ENCODE data around the gene FAM170B. TPM values are rescaled to one million over a fixed set of nuclear protein-coding genes. Genes with fewer than 3 reads are reported as not detected.
A peak's percentile ranks its signal among the peaks of the same experiment; 100 is the strongest.

Gene FAM170B
- total RNA-seq, 2 donors from 2014 or later = 0.31 TPM; not detected in 1

- Mint-ChIP-seq H3K4me3 (no peak overlapping the region), H3K27me3 (peaks cover 3 to 12% of the 10 kb centered on the region in 2 donors), H3K27ac (no peak overlapping the region), H3K4me1 (ENCODE audit: low read depth in 2 of 2) (peaks cover 0 to 5% of the 10 kb centered on the region in 2 donors), H3K9me3 (no peaks in the 10 kb centered on the region), H3K36me3 (no peaks in the 10 kb centered on the region)
- DNase-seq (ENCODE audit: low spot score) = no peak
- ATAC-seq = no peak
These were observed 26.5 kb downstream of the FAM170B start for GRCh38 chr10:49107111-49107886.

GRCh38 chr10:49106451-49106850 lies 27.4 kb downstream of the FAM170B start:
- ATAC-seq (no peak), DNase-seq (ENCODE audit: low spot score) (no peak)
- no peak overlapping the region for H3K4me3 Mint-ChIP-seq
- peaks cover 6 to 12% of the 10 kb centered on the region in 2 donors for H3K27me3 Mint-ChIP-seq
- H3K4me1 Mint-ChIP-seq (ENCODE audit: low read depth in 2 of 2) = peaks cover 0 to 5% of the 10 kb centered on the region in 2 donors
- no peaks in the 10 kb centered on the region for H3K36me3 Mint-ChIP-seq
- no peaks in the 10 kb centered on the region for H3K9me3 Mint-ChIP-seq
- no peak overlapping the region for H3K27ac Mint-ChIP-seq

- Mint-ChIP-seq H3K9me3 (no peaks in the 10 kb centered on the region), H3K4me1 (ENCODE audit: low read depth in 2 of 2) (peaks cover 0 to 5% of the 10 kb centered on the region in 2 donors), H3K36me3 (no peaks in the 10 kb centered on the region), H3K27me3 (peaks cover 6 to 14% of the 10 kb centered on the region in 2 donors), H3K27ac (no peak overlapping the region), H3K4me3 (no peak overlapping the region)
- ATAC-seq (no peak), DNase-seq (ENCODE audit: low spot score) (no peak)
These were observed 28.7 kb downstream of the FAM170B start for GRCh38 chr10:49105076-49105475.

- H3K9me3 Mint-ChIP-seq = no peaks in the 10 kb centered on the region
- peaks cover 3 to 20% of the 10 kb centered on the region in 2 donors for H3K27me3 Mint-ChIP-seq
- ATAC-seq = peak in 1 of 2 donors; percentile 17
- H3K36me3 Mint-ChIP-seq = no peaks in the 10 kb centered on the region
- no peak for DNase-seq (ENCODE audit: low spot score)
- peaks cover 0 to 5% of the 10 kb centered on the region in 2 donors for H3K4me1 Mint-ChIP-seq (ENCODE audit: low read depth in 2 of 2)
- H3K4me3 Mint-ChIP-seq = no peak overlapping the region
- no peak overlapping the region for H3K27ac Mint-ChIP-seq
These were observed 29.5 kb downstream of the FAM170B start for GRCh38 chr10:49104323-49104722.

GRCh38 chr10:49103761-49104160 lies 30.1 kb downstream of the FAM170B start:
- H3K27ac Mint-ChIP-seq = no peak overlapping the region
- no peaks in the 10 kb centered on the region for H3K9me3 Mint-ChIP-seq
- peaks cover 0 to 5% of the 10 kb centered on the region in 2 donors for H3K4me1 Mint-ChIP-seq (ENCODE audit: low read depth in 2 of 2)
- peaks cover 3 to 20% of the 10 kb centered on the region in 2 donors for H3K27me3 Mint-ChIP-seq
- no peak for DNase-seq (ENCODE audit: low spot score)
- H3K4me3 Mint-ChIP-seq = no peak overlapping the region
- ATAC-seq = no peak
- H3K36me3 Mint-ChIP-seq = no peaks in the 10 kb centered on the region

- Mint-ChIP-seq H3K36me3 (no peaks in the 10 kb centered on the region), H3K27ac (no peak overlapping the region), H3K27me3 (peaks cover 3 to 17% of the 10 kb centered on the region in 2 donors), H3K4me1 (ENCODE audit: low read depth in 2 of 2) (no peaks in the 10 kb centered on the region), H3K4me3 (no peak overlapping the region), H3K9me3 (no peaks in the 10 kb centered on the region)
- DNase-seq (ENCODE audit: low spot score) = no peak
- no peak for ATAC-seq
These were observed 34.8 kb downstream of the FAM170B start for GRCh38 chr10:49099046-49099445.

GRCh38 chr10:49096890-49097445 lies 36.9 kb downstream of the FAM170B start:
- Mint-ChIP-seq H3K4me1 (ENCODE audit: low read depth in 2 of 2) (no peaks in the 10 kb centered on the region), H3K36me3 (no peaks in the 10 kb centered on the region), H3K9me3 (no peaks in the 10 kb centered on the region), H3K27ac (no peak overlapping the region), H3K4me3 (no peak overlapping the region), H3K27me3 (peaks cover 3 to 17% of the 10 kb centered on the region in 2 donors)
- DNase-seq (ENCODE audit: low spot score) (no peak), ATAC-seq (no peak)

- no peak for ATAC-seq
- DNase-seq (ENCODE audit: low spot score) = no peak
- H3K4me3 Mint-ChIP-seq = no peak overlapping the region
- peaks cover 0 to 12% of the 10 kb centered on the region in 2 donors for H3K27me3 Mint-ChIP-seq
- H3K4me1 Mint-ChIP-seq (ENCODE audit: low read depth in 2 of 2) = no peaks in the 10 kb centered on the region
- H3K9me3 Mint-ChIP-seq = no peaks in the 10 kb centered on the region
- H3K36me3 Mint-ChIP-seq = no peaks in the 10 kb centered on the region
- no peak overlapping the region for H3K27ac Mint-ChIP-seq
These were observed 39.2 kb downstream of the FAM170B start for GRCh38 chr10:49094646-49095045.

- H3K27ac Mint-ChIP-seq = no peak overlapping the region
- H3K4me1 Mint-ChIP-seq (ENCODE audit: low read depth in 2 of 2) = no peaks in the 10 kb centered on the region
- no peak for DNase-seq (ENCODE audit: low spot score)
- no peak for ATAC-seq
- no peaks in the 10 kb centered on the region for H3K36me3 Mint-ChIP-seq
- H3K9me3 Mint-ChIP-seq = no peaks in the 10 kb centered on the region
- peaks cover 0 to 15% of the 10 kb centered on the region in 2 donors for H3K27me3 Mint-ChIP-seq
- H3K4me3 Mint-ChIP-seq = no peak overlapping the region
These were observed 39.9 kb downstream of the FAM170B start for GRCh38 chr10:49093922-49094321.

GRCh38 chr10:49092477-49092876 lies 41.3 kb downstream of the FAM170B start:
- ATAC-seq = no peak
- peaks cover 1% of the 10 kb centered on the region for H3K36me3 Mint-ChIP-seq
- H3K4me1 Mint-ChIP-seq (ENCODE audit: low read depth in 2 of 2) = no peaks in the 10 kb centered on the region
- no peak for DNase-seq (ENCODE audit: low spot score)
- no peak overlapping the region for H3K4me3 Mint-ChIP-seq
- no peak overlapping the region for H3K27ac Mint-ChIP-seq
- H3K9me3 Mint-ChIP-seq = peaks cover 2% of the 10 kb centered on the region
- H3K27me3 Mint-ChIP-seq = peaks cover 0 to 7% of the 10 kb centered on the region in 2 donors

GRCh38 chr10:49091450-49092210 lies 42.2 kb downstream of the FAM170B start:
- ATAC-seq = peak in 1 of 2 donors; percentile 22
- no peaks in the 10 kb centered on the region for H3K4me1 Mint-ChIP-seq (ENCODE audit: low read depth in 2 of 2)
- peaks cover 9% of the 10 kb centered on the region for H3K9me3 Mint-ChIP-seq
- H3K27ac Mint-ChIP-seq = no peak overlapping the region
- H3K4me3 Mint-ChIP-seq = no peak overlapping the region
- peaks cover 0 to 7% of the 10 kb centered on the region in 2 donors for H3K27me3 Mint-ChIP-seq
- DNase-seq (ENCODE audit: low spot score) = no peak
- H3K36me3 Mint-ChIP-seq = peaks cover 7% of the 10 kb centered on the region

- Mint-ChIP-seq H3K9me3 (peaks cover 12% of the 10 kb centered on the region), H3K36me3 (peaks cover 11% of the 10 kb centered on the region), H3K27me3 (peaks cover 0 to 7% of the 10 kb centered on the region in 2 donors), H3K27ac (no peak overlapping the region), H3K4me1 (ENCODE audit: low read depth in 2 of 2) (no peaks in the 10 kb centered on the region), H3K4me3 (no peak overlapping the region)
- DNase-seq (ENCODE audit: low spot score) = no peak
- ATAC-seq = peak; percentile 37 to 51
These were observed 43.0 kb downstream of the FAM170B start for GRCh38 chr10:49090696-49091380.

GRCh38 chr10:49090189-49090575 lies 43.6 kb downstream of the FAM170B start:
- Mint-ChIP-seq H3K9me3 (peaks cover 12% of the 10 kb centered on the region), H3K27me3 (peaks cover 0 to 7% of the 10 kb centered on the region in 2 donors), H3K4me3 (no peak overlapping the region), H3K36me3 (peaks cover 11% of the 10 kb centered on the region), H3K4me1 (ENCODE audit: low read depth in 2 of 2) (no peaks in the 10 kb centered on the region), H3K27ac (no peak overlapping the region)
- ATAC-seq (no peak), DNase-seq (ENCODE audit: low spot score) (no peak)
